ENCODE measurements around the gene COL15A1. TPM values are rescaled to one million over a fixed set of nuclear protein-coding genes. Genes with fewer than 3 reads are reported as not detected.

Gene COL15A1
- 100 to 1,000 TPM; 134 to 256 (median 145) TPM for total RNA-seq

- Histone ChIP-seq H3K9me3 (no peaks in the 10 kb centered on the region), H3K36me3 (no peaks in the 10 kb centered on the region), H3K4me3 (peak within 1 kb of the TSS; percentile 66 to 78 (median 69)), H3K27me3 (peaks cover 0 to 4% (median 0%) of the 10 kb centered on the region in 4 donors), H3K27ac (replicated peaks in 1 of 4) (peak within 1 kb of the TSS; percentile 87 to 92 (median 90)), H3K4me1 (peaks cover 31 to 76% (median 62%) of the 10 kb centered on the region in 4 donors)
- TF ChIP-seq CTCF (IDR thresholded peaks at IDR 0.05): no peak
- TF ChIP-seq POLR2A (IDR thresholded peaks at IDR 0.05; ENCODE audit: low read depth): no peak
- DNase-seq (ENCODE audit: extremely low spot score): no peak
- intact Hi-C loops (cut with DNase I): loop anchor here (5.0 kb wide), 2 partner anchors 34 to 81 kb away; no protein-coding TSS in a partner anchor
- 0% methylated on average over 2 of the region's 58 CpGs for WGBS
These were observed at the start of gene COL15A1 for GRCh38 chr9:98943682-98944056. Gene COL15A1 (plus strand): TSS chr9:98943907. CDS start chr9:98944062, 155 bp downstream.

GRCh38 chr9:98894171-98894570 lies 49.5 kb upstream of the COL15A1 start:
- peaks cover 4 to 18% (median 13%) of the 10 kb centered on the region in 4 donors for H3K4me1 ChIP-seq
- WGBS: 85% methylated on average over 3 of the region's 3 CpGs
- no peaks in the 10 kb centered on the region for H3K36me3 ChIP-seq
- H3K9me3 ChIP-seq: peaks cover 0 to 5% (median 0%) of the 10 kb centered on the region in 4 donors
- intact Hi-C loops (cut with DNase I): no loop called here
- DNase-seq (ENCODE audit: extremely low spot score): no peak
- H3K27me3 ChIP-seq: no peaks in the 10 kb centered on the region
- H3K27ac ChIP-seq (replicated peaks in 1 of 4): no peak overlapping the region
- no peak for TF ChIP-seq POLR2AphosphoS5 (IDR thresholded peaks at IDR 0.05)
- TF ChIP-seq EP300 (IDR thresholded peaks at IDR 0.05): no peak
- no peak for TF ChIP-seq POLR2A (IDR thresholded peaks at IDR 0.05; ENCODE audit: low read depth)
- no peak for TF ChIP-seq CTCF (IDR thresholded peaks at IDR 0.05)
- H3K4me3 ChIP-seq: no peak overlapping the region

- Histone ChIP-seq H3K4me3 (no peak overlapping the region), H3K36me3 (no peaks in the 10 kb centered on the region), H3K27ac (replicated peaks in 1 of 4) (no peak overlapping the region), H3K4me1 (peaks cover 6 to 18% (median 15%) of the 10 kb centered on the region in 4 donors), H3K9me3 (peaks cover 0 to 5% (median 0%) of the 10 kb centered on the region in 4 donors), H3K27me3 (no peaks in the 10 kb centered on the region)
- intact Hi-C loops (cut with DNase I): no loop called here
- no peak for DNase-seq (ENCODE audit: extremely low spot score)
- WGBS: 76% methylated on average over 3 of the region's 3 CpGs
- TF ChIP-seq CTCF (IDR thresholded peaks at IDR 0.05) (no peak), POLR2A (IDR thresholded peaks at IDR 0.05; ENCODE audit: low read depth) (no peak), EP300 (IDR thresholded peaks at IDR 0.05) (no peak), POLR2AphosphoS5 (IDR thresholded peaks at IDR 0.05) (no peak)
These were observed 48.9 kb upstream of the COL15A1 start for GRCh38 chr9:98894761-98895160.

- TF ChIP-seq EP300 (IDR thresholded peaks at IDR 0.05) (no peak), POLR2A (IDR thresholded peaks at IDR 0.05; ENCODE audit: low read depth) (no peak), POLR2AphosphoS5 (IDR thresholded peaks at IDR 0.05) (no peak), CTCF (IDR thresholded peaks at IDR 0.05) (no peak)
- Histone ChIP-seq H3K36me3 (no peaks in the 10 kb centered on the region), H3K4me1 (peaks cover 6 to 18% (median 14%) of the 10 kb centered on the region in 4 donors), H3K9me3 (peaks cover 0 to 5% (median 0%) of the 10 kb centered on the region in 4 donors), H3K27ac (replicated peaks in 1 of 4) (no peak overlapping the region), H3K4me3 (no peak overlapping the region), H3K27me3 (no peaks in the 10 kb centered on the region)
- DNase-seq (ENCODE audit: extremely low spot score): no peak
- intact Hi-C loops (cut with DNase I): no loop called here
- 84% methylated on average over 2 of the region's 2 CpGs for WGBS
These were observed 47.1 kb upstream of the COL15A1 start for GRCh38 chr9:98896632-98897031.

- no peak overlapping the region for H3K27ac ChIP-seq (replicated peaks in 1 of 4)
- H3K4me1 ChIP-seq: peaks cover 6 to 12% (median 9%) of the 10 kb centered on the region in 4 donors
- H3K4me3 ChIP-seq: no peak overlapping the region
- WGBS: 72% methylated on average over 1 of the region's 1 CpG
- no peaks in the 10 kb centered on the region for H3K36me3 ChIP-seq
- no peaks in the 10 kb centered on the region for H3K27me3 ChIP-seq
- peaks cover 0 to 5% (median 0%) of the 10 kb centered on the region in 4 donors for H3K9me3 ChIP-seq
- TF ChIP-seq EP300 (IDR thresholded peaks at IDR 0.05) (no peak), POLR2AphosphoS5 (IDR thresholded peaks at IDR 0.05) (no peak), CTCF (IDR thresholded peaks at IDR 0.05) (no peak), POLR2A (IDR thresholded peaks at IDR 0.05; ENCODE audit: low read depth) (no peak)
- intact Hi-C loops (cut with DNase I): no loop called here
- no peak for DNase-seq (ENCODE audit: extremely low spot score)
These were observed 46.0 kb upstream of the COL15A1 start for GRCh38 chr9:98897745-98898144.

Data from esophagus muscularis mucosa (tissue), 4 donors.